ENCODE data around the gene FIBP. TPM values are rescaled to one million over a fixed set of nuclear protein-coding genes. Genes with fewer than 3 reads are reported as not detected.

Gene FIBP
- total and polyA plus RNA-seq, 10 of the 15 experiments (the other 5 are each of a cell fraction or from before 2014, with no cell fraction given) = 65.1 to 182 (median 94.6) TPM

DNA sequence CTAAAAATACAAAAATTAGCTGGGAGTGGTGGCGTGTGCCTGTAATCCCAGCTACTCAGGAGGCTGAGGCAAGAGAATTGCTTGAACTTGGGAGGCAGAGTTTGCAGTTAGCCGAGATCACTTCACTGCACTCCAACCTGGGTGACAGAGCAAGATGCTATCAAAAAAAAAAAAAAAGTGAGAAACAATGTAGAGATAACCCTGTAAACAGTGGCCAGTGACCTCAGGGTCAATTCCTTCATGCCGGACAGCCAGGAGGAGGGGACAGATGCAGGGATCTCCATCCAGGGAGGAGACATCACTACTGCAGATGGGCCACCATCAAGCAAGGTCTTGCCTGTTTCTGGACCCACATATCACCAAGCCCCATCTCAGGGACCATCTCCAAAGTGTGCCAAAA is 40.5 kb downstream of the FIBP start:
- CTCF ChIA-PET = interaction anchor here (1.1 to 2.9 kb wide), 5 partner anchors 25 to 141 kb away, joined by 3 to 11 read pairs (median 4); partner anchors contain the start of gene KAT5
- H3K27me3 ChIP-seq (replicated peaks in 1 of 2; ENCODE audit: control insufficient read depth in 2 of 2, insufficient read depth in 2 of 2, low read length in 1 of 2) = no peaks in the 10 kb centered on the region
- WGBS (ENCODE audit: insufficient coverage, insufficient replicate concordance, low lambda C conversion rate, missing lambda C conversion rate) = 63% methylated on average over 3 of the region's 3 CpGs

More for the DNA sequence above, 40.5 kb downstream of the FIBP start:
- POLR2A ChIA-PET = interaction anchor here (0.7 to 1.1 kb wide), 2 partner anchors 11 to 331 kb away, joined by 3 read pairs; no protein-coding TSS in a partner anchor
- Histone ChIP-seq H3K4me1 (ENCODE audit: control insufficient read depth, insufficient read depth, low read length) (no peaks in the 10 kb centered on the region), H4K20me1 (ENCODE audit: control insufficient read depth, insufficient read depth) (no peaks in the 10 kb centered on the region), H3K4me3 (no peak overlapping the region), H3K79me2 (ENCODE audit: control insufficient read depth, insufficient read depth, low read length) (no peaks in the 10 kb centered on the region), H3K36me3 (ENCODE audit: control insufficient read depth in 2 of 2, insufficient read depth in 2 of 2, low read length in 1 of 2) (peaks cover 5 to 7% of the 10 kb centered on the region in 2 experiments; a peak in 3 of 4 replicates), H3K4me2 (ENCODE audit: control insufficient read depth, insufficient read depth) (no peak overlapping the region), H2AFZ (ENCODE audit: control insufficient read depth, low read depth, low read length) (no peak overlapping the region), H3K9me3 (replicated peaks; ENCODE audit: control insufficient read depth, insufficient read depth, low read length) (peaks cover 2% of the 10 kb centered on the region; the same call in 2 of the 3 replicates), H3K9ac (ENCODE audit: control insufficient read depth, insufficient read depth, low read length) (no peak overlapping the region), H3K27ac (ENCODE audit: control insufficient read depth, insufficient read depth) (no peak overlapping the region)
- ATAC-seq = no peak
- RAD21 ChIA-PET (ENCODE audit: unreplicated experiment) = no interaction called here
- in situ Hi-C loops (cut with MboI) = no loop called here
- no TSS peak for BruUV-seq (replicated peaks)
- no peak for FAIRE-seq
- TF ChIP-seq ZNF592 (IDR thresholded peaks at IDR 0.05) (no peak), POU2F2 (IDR thresholded peaks at IDR 0.05; ENCODE audit: borderline replicate concordance, low read depth, low read length) (no peak), BHLHE40 (IDR thresholded peaks at IDR 0.05; ENCODE audit: borderline replicate concordance in 1 of 2, low read depth in 2 of 2, low read length in 1 of 2) (no peak), RUNX3 (IDR thresholded peaks at IDR 0.05; ENCODE audit: low read length) (no peak), CEBPB (IDR thresholded peaks at IDR 0.05; ENCODE audit: borderline replicate concordance in 1 of 2, low read depth in 2 of 2, low read length in 2 of 2) (no peak), ZBED1 (IDR thresholded peaks at IDR 0.05; ENCODE audit: borderline replicate concordance) (no peak), NR2C1 (IDR thresholded peaks at IDR 0.05) (no peak), IRF4 (IDR thresholded peaks at IDR 0.05; ENCODE audit: low read depth, low read length) (no peak), FOS (IDR thresholded peaks at IDR 0.05; ENCODE audit: borderline replicate concordance, extremely low read depth, insufficient read length) (no peak), DPF2 (IDR thresholded peaks at IDR 0.05) (no peak), IRF3 (IDR thresholded peaks at IDR 0.05) (no peak), BCL11A (IDR thresholded peaks at IDR 0.05; ENCODE audit: low read depth, low read length) (no peak), GATAD2B (conservative IDR thresholded peaks at IDR 0.05; ENCODE audit: low read depth) (no peak)
- TF ChIP-seq, protein P1, sequence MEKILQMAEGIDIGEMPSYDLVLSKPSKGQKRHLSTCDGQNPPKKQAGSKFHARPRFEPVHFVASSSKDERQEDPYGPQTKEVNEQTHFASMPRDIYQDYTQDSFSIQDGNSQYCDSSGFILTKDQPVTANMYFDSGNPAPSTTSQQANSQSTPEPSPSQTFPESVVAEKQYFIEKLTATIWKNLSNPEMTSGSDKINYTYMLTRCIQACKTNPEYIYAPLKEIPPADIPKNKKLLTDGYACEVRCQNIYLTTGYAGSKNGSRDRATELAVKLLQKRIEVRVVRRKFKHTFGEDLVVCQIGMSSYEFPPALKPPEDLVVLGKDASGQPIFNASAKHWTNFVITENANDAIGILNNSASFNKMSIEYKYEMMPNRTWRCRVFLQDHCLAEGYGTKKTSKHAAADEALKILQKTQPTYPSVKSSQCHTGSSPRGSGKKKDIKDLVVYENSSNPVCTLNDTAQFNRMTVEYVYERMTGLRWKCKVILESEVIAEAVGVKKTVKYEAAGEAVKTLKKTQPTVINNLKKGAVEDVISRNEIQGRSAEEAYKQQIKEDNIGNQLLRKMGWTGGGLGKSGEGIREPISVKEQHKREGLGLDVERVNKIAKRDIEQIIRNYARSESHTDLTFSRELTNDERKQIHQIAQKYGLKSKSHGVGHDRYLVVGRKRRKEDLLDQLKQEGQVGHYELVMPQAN (conservative IDR thresholded peaks at IDR 0.05) = no peak
- SMC1A ChIA-PET (ENCODE audit: uncharacterized antibody, unreplicated experiment) = no interaction called here
- DNase-seq (ENCODE audit: low read depth, low spot score) = no peak
- intact Hi-C loops (cut with micrococcal nuclease; ENCODE audit: unreplicated experiment) = no loop called here

Data from GM12878 (cell line).